Activated naive CD4-positive, alpha-beta T cell treated with anti-CD3 and anti-CD28 coated beads, Interleukin-2, amount 10 ng/mL, durations not matched to agents 5 hours and 36 hours (primary cell): ENCODE measurements around the gene SETD2. TPM values are rescaled to one million over a fixed set of nuclear protein-coding genes. Genes with fewer than 3 reads are reported as not detected.

Source experiments
- total RNA-seq, 2 experiments: library from RNA; stranded (reverse); gene quantifications; one replicate each; pipeline ENCODE4 v1.2.3, GENCODE V29; 2021

The SETD2 gene
- 10 to 100 TPM; 45.5 to 45.6 TPM for total RNA-seq

GRCh38 chr3:47164007-47164881 lies at the start of gene SETD2:
Gene SETD2 (minus strand): TSS chr3:47164113. CDS start chr3:47163924, 189 bp downstream.

GRCh38 chr3:46978985-46979944 lies 184.6 kb downstream of the SETD2 start, which contains the start of gene NBEAL2:
Gene NBEAL2 (plus strand): TSS chr3:46979666. CDS start chr3:46979862, 196 bp downstream.

GRCh38 chr3:46976326-46977190 lies 187.4 kb downstream of the SETD2 start, which contains the start of gene CCDC12:
Gene CCDC12 (minus strand): TSS chr3:46976745. CDS start chr3:46976732, 13 bp downstream.

Other genes starting within 250 kb of the SETD2 start
- 10 to 100 TPM; 51.1 to 52.0 TPM for gene CCDC12, start 187.4 kb downstream of the SETD2 start, total RNA-seq
- 100 to 1,000 TPM; 187 to 193 TPM for gene NBEAL2, start 184.4 kb downstream of the SETD2 start, total RNA-seq
- gene KIF9, start 118.7 kb upstream of the SETD2 start, total RNA-seq, result 1 to 10 TPM; 2.5 to 2.9 TPM
- gene KLHL18, start 118.8 kb upstream of the SETD2 start, total RNA-seq, result 10 to 100 TPM; 17.4 to 19.4 TPM
- gene PTPN23, start 216.9 kb upstream of the SETD2 start, total RNA-seq, result 10 to 100 TPM; 34.8 to 41.2 TPM